GM23248 (cell line): ENCODE results near the gene ACACB. TPM values are rescaled to one million over a fixed set of nuclear protein-coding genes. Genes with fewer than 3 reads are reported as not detected.

Experiments used
- DNase-seq: peaks from one replicate; pipeline ENCODE4 v3.0.0-alpha.2; 2015
- H2AFZ ChIP-seq: fragments of 200-600 bp; sonication (generic); 2 replicates; pipeline ENCODE4 v1.6.1; 2016; ENCODE audit warnings: antibody characterized with exemption
- H3F3A ChIP-seq: fragments of 200-600 bp; sonication (generic); 2 replicates; pipeline ENCODE4 v1.6.1; 2016; ENCODE audit warnings: mild to moderate bottlenecking, antibody characterized with exemption, mixed run types; ENCODE audit not compliant: insufficient read depth
- H3K27ac ChIP-seq: fragments of 200-600 bp; sonication (generic); 2 replicates; pipeline ENCODE4 v1.5.1; 2016; ENCODE audit warnings: mild to moderate bottlenecking
- H3K27me3 ChIP-seq: fragments of 200-600 bp; sonication (generic); replicated peaks from 2 replicates; pipeline ENCODE4 v1.6.1; 2016; ENCODE audit warnings: mild to moderate bottlenecking; ENCODE audit not compliant: insufficient read depth
- H3K36me3 ChIP-seq: fragments of 200-600 bp; sonication (generic); 2 replicates; pipeline ENCODE4 v1.6.1; 2016; ENCODE audit warnings: low read depth, mild to moderate bottlenecking
- H3K4me1 ChIP-seq: fragments of 200-600 bp; sonication (generic); 2 replicates; pipeline ENCODE4 v1.6.1; 2016; ENCODE audit warnings: mild to moderate bottlenecking; ENCODE audit not compliant: insufficient read depth
- H3K4me2 ChIP-seq: fragments of 200-600 bp; sonication (generic); one replicate; pipeline ENCODE4 v1.6.1; 2016; ENCODE audit warnings: mild to moderate bottlenecking; ENCODE audit not compliant: unreplicated experiment
- H3K4me3 ChIP-seq: fragments of 200-600 bp; sonication (generic); 2 replicates; pipeline ENCODE4 v1.5.1; 2016; ENCODE audit warnings: mild to moderate bottlenecking
- H3K79me2 ChIP-seq: fragments of 200-600 bp; sonication (generic); 2 replicates; pipeline ENCODE4 v1.6.1; 2016; ENCODE audit warnings: mild to moderate bottlenecking; ENCODE audit not compliant: insufficient read depth
- H3K9ac ChIP-seq: fragments of 200-600 bp; sonication (generic); 2 replicates; pipeline ENCODE4 v1.6.1; 2016; ENCODE audit warnings: mild to moderate bottlenecking
- H3K9me2 ChIP-seq: fragments of 200-600 bp; sonication (generic); 2 replicates; pipeline ENCODE4 v1.6.1; 2016; ENCODE audit warnings: mixed run types, mild to moderate bottlenecking, moderate library complexity; ENCODE audit not compliant: insufficient read depth
- H3K9me3 ChIP-seq: fragments of 200-600 bp; sonication (generic); one replicate; pipeline ENCODE4 v1.6.1; 2017; ENCODE audit warnings: low read depth
- H4K20me1 ChIP-seq: fragments of 200-600 bp; sonication (generic); 2 replicates; pipeline ENCODE4 v1.6.0; 2016; ENCODE audit not compliant: insufficient read depth
- EZH2 ChIP-seq: fragments of 200-600 bp; sonication (generic); IDR thresholded peaks from 2 replicates; pipeline ENCODE4 v1.6.1; 2018; ENCODE audit warnings: antibody characterized with exemption, mild to moderate bottlenecking; ENCODE audit not compliant: insufficient read depth, poor library complexity, severe bottlenecking
- EZH2phosphoT487 ChIP-seq: fragments of 200-600 bp; sonication (generic); IDR thresholded peaks from 2 replicates; pipeline ENCODE4 v1.6.1; 2018; ENCODE audit warnings: antibody characterized with exemption, moderate library complexity, mild to moderate bottlenecking, low read depth; ENCODE audit not compliant: insufficient read depth
- WGBS, 2 experiments: methylation state at CpG; one replicate each; pipeline ENCODE4 v1.1.6; 2015 to 2017; ENCODE audit warnings: low lambda C conversion rate in 2 of 2, low coverage in 1 of 2; ENCODE audit errors: missing lambda C conversion rate in 2 of 2; 5-methylcytosine and 5-hydroxymethylcytosine counted together
- in situ Hi-C: fragments of 300-500 bp; cut with MboI; formaldehyde crosslinking; loops from 2 replicates; pipeline ENCODE4 v1.15.0; 2020
- polyA plus RNA-seq: library from polyadenylated mRNA; unstranded; fragments of >200 nt; fragmentation: Nextera tagmentation; extraction: Ambion mirVana; gene quantifications from 2 replicates; pipeline ENCODE4 v1.2.1, GENCODE V29; 2016
- total RNA-seq: library from RNA; depleted of rRNA; stranded (reverse); fragments of >200 nt; shearing (Covaris generic); gene quantifications from 2 replicates; pipeline ENCODE4 v1.2.3, GENCODE V29; 2014

Gene ACACB
- total and polyA plus RNA-seq, 2 experiments from 2014 or later, result 0.66 to 4.1 TPM

DNA sequence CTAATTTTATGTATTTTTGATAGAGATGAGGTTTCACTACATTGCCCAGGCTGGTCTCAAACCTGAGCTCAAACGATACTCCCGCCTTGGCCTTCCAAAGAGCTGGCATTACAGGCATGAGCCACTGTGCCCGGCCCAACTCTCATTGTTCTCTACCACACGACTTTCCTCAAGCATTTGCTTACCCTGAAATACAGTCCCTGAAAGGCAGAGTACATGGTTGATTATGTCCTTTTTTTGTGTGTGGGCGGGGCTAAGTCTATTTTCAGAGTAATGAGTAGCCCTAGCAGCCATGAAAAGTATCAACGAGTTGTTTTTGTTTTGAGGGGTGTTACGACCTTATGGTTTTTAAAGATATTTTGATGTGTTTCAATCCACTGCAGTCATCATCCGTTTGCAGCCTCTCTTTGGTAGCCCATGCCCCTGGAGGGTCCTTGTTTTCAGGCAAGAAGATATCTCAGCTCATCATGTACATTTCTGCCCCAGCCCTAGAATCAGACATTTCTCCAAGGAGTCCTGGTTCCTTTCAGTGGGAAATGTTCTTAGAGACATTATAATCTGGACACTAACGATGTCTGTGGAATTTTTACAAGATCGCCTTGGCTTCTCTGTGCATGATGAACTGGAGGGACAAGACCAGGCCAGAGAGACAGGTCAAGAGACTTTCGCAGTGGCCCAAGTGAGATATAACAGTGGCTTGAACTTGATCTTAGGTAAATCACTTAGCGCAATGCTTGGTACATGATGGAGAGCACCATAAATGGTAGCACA is 8.7 kb downstream of the ACACB start:
- H3K9ac ChIP-seq, result no peak overlapping the region
- H3F3A ChIP-seq, result no peaks in the 10 kb centered on the region
- no peak overlapping the region for H2AFZ ChIP-seq
- no peaks in the 10 kb centered on the region for H3K9me3 ChIP-seq
- TF ChIP-seq EZH2, result no peak
- no peak for TF ChIP-seq EZH2phosphoT487
- no peaks in the 10 kb centered on the region for H3K27me3 ChIP-seq
- H3K79me2 ChIP-seq, result no peaks in the 10 kb centered on the region
- no peak overlapping the region for H3K4me2 ChIP-seq
- in situ Hi-C loops, result no loop called here
- H3K9me2 ChIP-seq, result no peaks in the 10 kb centered on the region
- H4K20me1 ChIP-seq, result no peaks in the 10 kb centered on the region
- no peak overlapping the region for H3K27ac ChIP-seq
- WGBS, 2 experiments, result 62 to 68% methylated on average over 12 of the region's 12 CpGs
- no peaks in the 10 kb centered on the region for H3K36me3 ChIP-seq
- no peaks in the 10 kb centered on the region for H3K4me1 ChIP-seq
- H3K4me3 ChIP-seq, result no peak overlapping the region
- no peak for DNase-seq

GRCh38 chr12:109125791-109126190 is 9.4 kb downstream of the ACACB start:
- TF ChIP-seq EZH2, result no peak
- TF ChIP-seq EZH2phosphoT487, result no peak
- Histone ChIP-seq H3K4me1 (no peaks in the 10 kb centered on the region), H2AFZ (no peak overlapping the region), H3K79me2 (no peaks in the 10 kb centered on the region), H3K9me2 (no peaks in the 10 kb centered on the region), H3F3A (no peaks in the 10 kb centered on the region), H4K20me1 (no peaks in the 10 kb centered on the region), H3K27ac (no peak overlapping the region), H3K4me3 (no peak overlapping the region), H3K9me3 (no peaks in the 10 kb centered on the region), H3K9ac (no peak overlapping the region), H3K36me3 (no peaks in the 10 kb centered on the region), H3K4me2 (no peak overlapping the region), H3K27me3 (no peaks in the 10 kb centered on the region)
- no peak for DNase-seq
- in situ Hi-C loops, result no loop called here
- 72 to 78% methylated on average over 7 of the region's 7 CpGs for WGBS, 2 experiments

GRCh38 chr12:109126784-109127183 is 10.4 kb downstream of the ACACB start:
- no peak for DNase-seq
- Histone ChIP-seq H3F3A (no peaks in the 10 kb centered on the region), H3K9me3 (no peaks in the 10 kb centered on the region), H3K27ac (no peak overlapping the region), H2AFZ (no peak overlapping the region), H3K4me2 (no peak overlapping the region), H3K36me3 (no peaks in the 10 kb centered on the region), H3K4me1 (peaks cover 6% of the 10 kb centered on the region; the same call in 1 of the 2 replicates), H3K27me3 (peaks cover 1% of the 10 kb centered on the region; the same call in 1 of the 2 replicates), H3K4me3 (no peak overlapping the region), H4K20me1 (no peaks in the 10 kb centered on the region), H3K9ac (no peak overlapping the region), H3K79me2 (no peaks in the 10 kb centered on the region), H3K9me2 (no peaks in the 10 kb centered on the region)
- in situ Hi-C loops, result no loop called here
- 63 to 65% methylated on average over 3 of the region's 3 CpGs for WGBS, 2 experiments
- TF ChIP-seq EZH2, result no peak

DNA sequence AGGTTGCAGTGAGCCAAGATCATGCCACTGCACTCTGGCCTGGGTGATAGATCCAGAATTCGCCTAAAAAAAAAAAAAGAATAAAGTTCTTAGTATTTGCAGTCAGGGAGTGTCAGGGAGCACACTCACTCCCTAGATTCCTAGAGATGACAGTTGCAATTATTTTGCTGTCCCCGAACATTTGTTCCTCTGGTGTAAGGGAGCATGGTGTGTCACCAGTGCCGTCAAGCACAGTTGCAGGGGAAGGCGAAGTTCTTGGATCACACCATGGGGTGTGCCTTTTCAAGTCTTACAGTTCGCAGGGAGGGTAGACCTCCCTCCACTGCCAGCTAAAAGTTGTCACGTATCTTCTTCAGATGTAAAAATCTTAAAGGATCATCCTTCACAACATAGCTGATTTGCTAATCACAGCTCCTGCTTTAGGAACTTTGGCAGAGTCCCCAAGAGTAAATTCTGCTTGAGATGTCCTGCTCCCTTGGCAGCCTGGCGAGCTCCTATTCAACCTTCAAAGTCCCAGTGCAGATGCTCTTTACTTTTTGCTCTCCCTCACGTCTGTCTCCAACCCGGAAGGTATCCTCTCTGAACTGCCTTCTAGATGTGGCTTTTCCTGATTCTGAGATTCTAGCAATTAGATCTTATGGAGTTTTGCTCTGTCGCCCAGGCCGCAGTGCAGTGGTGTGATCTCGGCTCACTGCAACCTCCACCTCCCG is 11.3 kb downstream of the ACACB start:
- Histone ChIP-seq H3K27me3 (peaks cover 4% of the 10 kb centered on the region; the same call in 1 of the 2 replicates), H3K4me2 (no peak overlapping the region), H3K4me3 (no peak overlapping the region), H3K36me3 (no peaks in the 10 kb centered on the region), H3K27ac (no peak overlapping the region), H3K9me3 (no peaks in the 10 kb centered on the region), H3K9ac (no peak overlapping the region), H4K20me1 (no peaks in the 10 kb centered on the region), H3K79me2 (no peaks in the 10 kb centered on the region), H2AFZ (no peak overlapping the region), H3F3A (no peaks in the 10 kb centered on the region), H3K4me1 (peaks cover 8% of the 10 kb centered on the region; the same call in 1 of the 2 replicates), H3K9me2 (no peaks in the 10 kb centered on the region)
- TF ChIP-seq EZH2phosphoT487 (no peak), EZH2 (no peak)
- in situ Hi-C loops, result no loop called here
- WGBS, 2 experiments, result 54 to 55% methylated on average over 13 of the region's 13 CpGs
- no peak for DNase-seq
